H1 (cell line): Measurements from ENCODE around the gene IFI30. TPM values are rescaled to one million over a fixed set of nuclear protein-coding genes. Genes with fewer than 3 reads are reported as not detected.

Experiments used
- EZH2 ChIP-seq: fragments of 200-600 bp; sonication (generic); IDR thresholded peaks from 2 replicates; pipeline ENCODE4 v1.7.1; 2012; ENCODE audit warnings: low read depth, mild to moderate bottlenecking, moderate library complexity, low read length, inconsistent platforms; ENCODE audit not compliant: severe bottlenecking
- GABPA ChIP-seq: IDR thresholded peaks from 2 replicates; pipeline ENCODE4 v1.6.1; 2011; ENCODE audit warnings: mild to moderate bottlenecking, low read length, moderate library complexity, borderline replicate concordance; ENCODE audit not compliant: insufficient read depth
- HDAC2 ChIP-seq, 2 experiments: fragments of 300-600 bp in 1 of 2; sonication (generic) in 1 of 2; IDR thresholded peaks; 2 replicates each; pipeline ENCODE4 v1.6.1; 2011 to 2012; ENCODE audit warnings: low read depth in 2 of 2, low read length in 2 of 2, mild to moderate bottlenecking in 2 of 2, moderate library complexity in 2 of 2, borderline replicate concordance in 1 of 2, inconsistent platforms in 1 of 2
- MAFK ChIP-seq: IDR thresholded peaks from 2 replicates; pipeline ENCODE4 v1.6.1; 2012; ENCODE audit warnings: low read depth, mild to moderate bottlenecking, improper control_type of control experiment, low read length
- POLR2A ChIP-seq, 2 experiments: IDR thresholded peaks; 1 replicate in 1 of 2; 2 replicates in 1 of 2; pipeline ENCODE4 v1.6.1; 2011; ENCODE audit warnings: low read depth in 2 of 2, low read length in 2 of 2, mild to moderate bottlenecking in 2 of 2; ENCODE audit errors: control extremely low read depth in 1 of 2
- RXRA ChIP-seq: IDR thresholded peaks from 2 replicates; pipeline ENCODE4 v1.6.1; 2011; ENCODE audit warnings: low read depth, mild to moderate bottlenecking, low read length, moderate library complexity; ENCODE audit not compliant: insufficient read depth
- polyA plus RNA-seq, 7 experiments: library from polyadenylated mRNA; depleted of rRNA in 3 of 7; stranded (reverse) in 5 of 7; unstranded in 2 of 7; fragments of >200 nt in 5 of 7; fragments of 200-250 nt in 2 of 7; gene quantifications; 1 replicate in 5 of 7; 2 replicates in 1 of 7; 4 replicates in 1 of 7; pipeline versions ENCODE4 v1.2.1 to v1.2.3, GENCODE V29; 2011 to 2013; ENCODE audit warnings: missing spikeins in 2 of 7, mixed read lengths in 2 of 7
- total RNA-seq: library from RNA; stranded (reverse); fragmentation: NEBNext Ultra II Directional; extraction: Animal tissue kit (Norgen Biotek cat#: 25700); gene quantifications from 2 replicates; pipeline ENCODE4 v1.2.1, GENCODE V29; 2021

IFI30 gene
- total and polyA plus RNA-seq, 2 of the 8 experiments (the other 6 are each of a cell fraction or from before 2014, with no cell fraction given): 28.9 to 62.4 TPM

- TF ChIP-seq HDAC2 (IDR thresholded peaks at IDR 0.05; ENCODE audit: borderline replicate concordance in 1 of 2, low read depth in 2 of 2, low read length in 2 of 2) (no peak), MAFK (no peak), POLR2A (IDR thresholded peaks at IDR 0.05; ENCODE audit: control extremely low read depth in 1 of 2, low read depth in 2 of 2, low read length in 2 of 2) (no peak), GABPA (no peak), EZH2 (no peak), RXRA (no peak)
Measured at GRCh38 chr19:18168673-18169381, 4.8 kb upstream of the IFI30 start (continued).
